ENCODE data around the gene SH3PXD2A. TPM values are rescaled to one million over a fixed set of nuclear protein-coding genes. Genes with fewer than 3 reads are reported as not detected.
A peak's percentile ranks its signal among the peaks of the same experiment; 100 is the strongest.

Gene SH3PXD2A
- total and polyA plus RNA-seq, 2 of the 4 experiments (the other 2 are of a cell fraction) = 6.3 to 23.0 TPM

DNA sequence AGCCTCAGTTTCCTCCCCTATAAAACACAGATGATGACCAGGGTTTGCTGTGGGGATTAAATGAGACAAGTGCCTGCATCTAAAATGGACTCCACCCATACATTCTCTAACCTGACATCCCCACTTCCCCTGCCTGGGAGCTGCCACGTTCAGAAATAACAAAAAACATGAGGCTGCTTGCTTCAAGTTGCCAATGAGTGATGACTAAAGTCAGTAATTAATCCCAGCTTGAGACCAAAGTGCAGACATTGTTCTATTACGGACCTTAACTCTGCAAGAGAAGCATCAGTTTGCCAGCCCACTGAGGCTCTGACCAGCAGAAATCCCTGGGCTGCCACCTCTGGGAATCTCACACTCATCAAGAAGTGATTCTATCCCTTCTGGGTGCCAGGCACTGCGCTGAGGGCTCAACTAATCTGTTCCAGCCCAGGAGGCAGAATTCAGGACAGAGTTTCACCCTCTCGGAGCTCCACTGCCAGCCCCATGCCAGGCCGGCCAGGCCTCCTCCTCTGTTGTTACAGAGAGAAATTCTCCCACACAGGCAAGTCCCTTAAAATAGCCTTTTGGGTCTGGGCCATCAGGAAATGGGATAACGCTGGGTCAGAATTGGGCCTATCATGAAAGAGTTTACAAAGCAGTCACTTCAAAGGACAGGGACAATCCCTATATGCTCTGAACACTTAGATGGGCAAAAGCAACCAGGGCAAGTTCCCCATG is 11.4 kb downstream of the SH3PXD2A start:
- Histone ChIP-seq H3K9ac (ENCODE audit: low read depth, low read length) (no peak overlapping the region), H4K20me1 (ENCODE audit: insufficient read depth, low read length) (no peaks in the 10 kb centered on the region), H2BK20ac (ENCODE audit: low read depth, low read length) (no peak overlapping the region), H3K18ac (ENCODE audit: low read depth, low read length) (no peak overlapping the region), H2BK15ac (ENCODE audit: low read depth, low read length) (no peak overlapping the region), H2AK9ac (replicated peaks; ENCODE audit: low read depth, low read length, poor library complexity) (no peak overlapping the region), H3K4me1 (ENCODE audit: control insufficient read depth, insufficient read depth, low read length) (peaks cover 6% of the 10 kb centered on the region), H3K27ac (ENCODE audit: insufficient read depth, low read length) (no peak overlapping the region), H2BK120ac (ENCODE audit: low read depth, low read length) (no peak overlapping the region), H3K9me3 (ENCODE audit: control insufficient read depth, insufficient read depth, low read length) (no peaks in the 10 kb centered on the region), H3K23ac (ENCODE audit: low read depth, low read length) (no peak overlapping the region), H3K4ac (ENCODE audit: low read depth, low read length) (no peak overlapping the region), H4K5ac (ENCODE audit: low read depth, low read length) (no peak overlapping the region), H4K91ac (ENCODE audit: insufficient read depth, low read depth, low read length) (no peak overlapping the region), H3K9me1 (ENCODE audit: insufficient read depth, low read length) (peaks cover 10% of the 10 kb centered on the region), H3K4me3 (ENCODE audit: insufficient read depth, low read depth, low read length) (no peak overlapping the region), H3K79me1 (ENCODE audit: low read depth in 1 of 2, low read length in 2 of 2) (peaks cover 29 to 68% of the 10 kb centered on the region in 2 experiments), H2AFZ (replicated peaks; ENCODE audit: low read length, poor library complexity) (peak overlapping the region; percentile 19), H3K27me3 (ENCODE audit: control insufficient read depth, insufficient read depth, low read length) (no peaks in the 10 kb centered on the region), H3K56ac (ENCODE audit: extremely low read depth, insufficient read depth, low read length) (no peak overlapping the region), H3K14ac (replicated peaks; ENCODE audit: low read depth, low read length) (peak overlapping the region; percentile 41; the same call in 1 of the 2 replicates), H3K36me3 (ENCODE audit: control insufficient read depth, insufficient read depth, low read length) (no peaks in the 10 kb centered on the region), H2BK5ac (ENCODE audit: low read depth, low read length, poor library complexity, severe bottlenecking) (no peak overlapping the region), H4K8ac (ENCODE audit: low read depth in 2 of 2, low read length in 2 of 2) (peak overlapping the region in 1 of 2 experiments; percentile 17; a peak in 1 of 4 replicates), H3K4me2 (ENCODE audit: low read depth, low read length) (no peak overlapping the region), H2AK5ac (ENCODE audit: low read depth, low read length) (peak overlapping the region; percentile 24; the same call in 1 of the 2 replicates)
- WGBS, 2 experiments (ENCODE audit: extremely low coverage in 2 of 2, insufficient read length in 1 of 2) = 52% methylated on average over 2 of the region's 6 CpGs; no CpG with 5 or more reads in 1 of the 2 experiments
- intact Hi-C loops (cut with micrococcal nuclease) = no loop called here
- ChIA-PET CTCF (no interaction called here), POLR2A (ENCODE audit: unreplicated experiment) (no interaction called here)
- in situ Hi-C loops (cut with MboI; ENCODE audit: low sequenced_read_pairs) = no loop called here
- DNase-seq (peak; percentile 39), ATAC-seq (ENCODE audit: low read depth) (no peak; the same call in 1 of the 2 replicates)
- dilution Hi-C loops (cut with HindIII; ENCODE audit: low sequenced_read_pairs, unreplicated experiment) = no loop called here
- no TSS peak for BruUV-seq (replicated peaks)
- no peak for TF ChIP-seq MAFK (IDR thresholded peaks at IDR 0.05; ENCODE audit: low read depth, low read length)
- TF ChIP-seq, protein P1, sequence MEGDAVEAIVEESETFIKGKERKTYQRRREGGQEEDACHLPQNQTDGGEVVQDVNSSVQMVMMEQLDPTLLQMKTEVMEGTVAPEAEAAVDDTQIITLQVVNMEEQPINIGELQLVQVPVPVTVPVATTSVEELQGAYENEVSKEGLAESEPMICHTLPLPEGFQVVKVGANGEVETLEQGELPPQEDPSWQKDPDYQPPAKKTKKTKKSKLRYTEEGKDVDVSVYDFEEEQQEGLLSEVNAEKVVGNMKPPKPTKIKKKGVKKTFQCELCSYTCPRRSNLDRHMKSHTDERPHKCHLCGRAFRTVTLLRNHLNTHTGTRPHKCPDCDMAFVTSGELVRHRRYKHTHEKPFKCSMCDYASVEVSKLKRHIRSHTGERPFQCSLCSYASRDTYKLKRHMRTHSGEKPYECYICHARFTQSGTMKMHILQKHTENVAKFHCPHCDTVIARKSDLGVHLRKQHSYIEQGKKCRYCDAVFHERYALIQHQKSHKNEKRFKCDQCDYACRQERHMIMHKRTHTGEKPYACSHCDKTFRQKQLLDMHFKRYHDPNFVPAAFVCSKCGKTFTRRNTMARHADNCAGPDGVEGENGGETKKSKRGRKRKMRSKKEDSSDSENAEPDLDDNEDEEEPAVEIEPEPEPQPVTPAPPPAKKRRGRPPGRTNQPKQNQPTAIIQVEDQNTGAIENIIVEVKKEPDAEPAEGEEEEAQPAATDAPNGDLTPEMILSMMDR (conservative IDR thresholded peaks at IDR 0.05; ENCODE audit: low read depth, low read length) = no peak
- TF ChIP-seq SMC3 (IDR thresholded peaks at IDR 0.05; ENCODE audit: low read depth, low read length) = no peak
- TF ChIP-seq MAZ (IDR thresholded peaks at IDR 0.05; ENCODE audit: borderline replicate concordance, low read depth, low read length) = no peak
- TF ChIP-seq CHD1 (IDR thresholded peaks at IDR 0.05; ENCODE audit: low read depth, low read length) = no peak
- no peak for TF ChIP-seq MXI1 (IDR thresholded peaks at IDR 0.05; ENCODE audit: borderline replicate concordance, low read depth, low read length)
- TF ChIP-seq, protein P2, sequence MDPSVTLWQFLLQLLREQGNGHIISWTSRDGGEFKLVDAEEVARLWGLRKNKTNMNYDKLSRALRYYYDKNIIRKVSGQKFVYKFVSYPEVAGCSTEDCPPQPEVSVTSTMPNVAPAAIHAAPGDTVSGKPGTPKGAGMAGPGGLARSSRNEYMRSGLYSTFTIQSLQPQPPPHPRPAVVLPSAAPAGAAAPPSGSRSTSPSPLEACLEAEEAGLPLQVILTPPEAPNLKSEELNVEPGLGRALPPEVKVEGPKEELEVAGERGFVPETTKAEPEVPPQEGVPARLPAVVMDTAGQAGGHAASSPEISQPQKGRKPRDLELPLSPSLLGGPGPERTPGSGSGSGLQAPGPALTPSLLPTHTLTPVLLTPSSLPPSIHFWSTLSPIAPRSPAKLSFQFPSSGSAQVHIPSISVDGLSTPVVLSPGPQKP (IDR thresholded peaks at IDR 0.05; ENCODE audit: borderline replicate concordance, low read depth, low read length) = no peak
- TF ChIP-seq RCOR1 (IDR thresholded peaks at IDR 0.05; ENCODE audit: insufficient replicate concordance, low read length) = no peak
- TF ChIP-seq NFE2L2 (IDR thresholded peaks at IDR 0.05; ENCODE audit: low read depth, low read length) = no peak
- no peak for TF ChIP-seq RFX5 (IDR thresholded peaks at IDR 0.05; ENCODE audit: low read depth, low read length)
- TF ChIP-seq RAD21 (IDR thresholded peaks at IDR 0.05; ENCODE audit: low read length) = no peak
- TF ChIP-seq CEBPB (IDR thresholded peaks at IDR 0.05; ENCODE audit: low read depth, low read length) = no peak
- TF ChIP-seq POLR2A (IDR thresholded peaks at IDR 0.05; ENCODE audit: low read depth, low read length) = no peak
- no peak for TF ChIP-seq BHLHE40 (IDR thresholded peaks at IDR 0.05; ENCODE audit: low read depth, low read length)
- TF ChIP-seq FOS (IDR thresholded peaks at IDR 0.05; ENCODE audit: low read depth, low read length) = no peak
- TF ChIP-seq, protein P3, sequence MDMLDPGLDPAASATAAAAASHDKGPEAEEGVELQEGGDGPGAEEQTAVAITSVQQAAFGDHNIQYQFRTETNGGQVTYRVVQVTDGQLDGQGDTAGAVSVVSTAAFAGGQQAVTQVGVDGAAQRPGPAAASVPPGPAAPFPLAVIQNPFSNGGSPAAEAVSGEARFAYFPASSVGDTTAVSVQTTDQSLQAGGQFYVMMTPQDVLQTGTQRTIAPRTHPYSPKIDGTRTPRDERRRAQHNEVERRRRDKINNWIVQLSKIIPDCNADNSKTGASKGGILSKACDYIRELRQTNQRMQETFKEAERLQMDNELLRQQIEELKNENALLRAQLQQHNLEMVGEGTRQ (IDR thresholded peaks at IDR 0.05; ENCODE audit: low read depth, low read length) = no peak
